ENCODE results near the gene MOB3A.
"Not testable (repeated sequence)": the region's sequence is repeated elsewhere in the genome, so short reads cannot be mapped to it uniquely, and the experiment has no call there.

Gene MOB3A

DNA sequence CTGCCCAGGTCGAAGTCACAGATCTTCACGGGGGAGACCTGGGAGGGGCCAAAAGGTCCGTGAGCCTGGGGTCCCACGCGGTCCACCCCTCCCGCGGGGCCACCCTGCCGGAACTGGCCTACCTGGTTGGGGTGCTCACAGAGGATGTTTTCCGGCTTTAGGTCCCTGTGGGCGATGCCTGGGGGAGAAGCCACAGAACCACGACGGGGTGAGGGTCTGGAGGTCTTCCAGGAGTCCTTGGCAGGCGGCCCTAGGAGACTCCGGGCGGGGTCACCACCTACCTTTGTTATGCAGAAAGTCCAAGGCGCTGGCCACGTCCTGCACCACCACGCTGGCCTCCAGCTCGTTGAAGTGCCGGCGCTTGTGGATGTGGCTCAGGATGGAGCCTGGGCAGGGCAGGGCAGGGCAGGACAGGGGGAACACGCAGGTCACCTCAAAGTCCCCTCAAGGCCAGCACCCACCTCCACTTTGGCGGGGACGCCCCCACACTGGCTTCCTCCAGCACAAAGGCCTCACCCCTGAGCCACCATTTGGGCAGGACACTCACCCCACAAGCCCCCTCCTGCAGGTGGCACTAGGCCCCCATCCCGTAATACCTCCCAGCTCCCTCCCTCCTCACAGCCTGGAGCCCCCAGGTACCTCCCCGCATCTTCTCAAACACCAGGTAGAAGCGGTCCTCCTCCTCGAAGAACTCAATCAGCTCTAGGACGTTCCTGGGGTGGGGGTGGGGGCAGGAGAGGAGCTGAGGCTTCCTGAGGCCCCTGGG, 53.5 kb downstream of the MOB3A start:
- no peak for DNase-seq

DNA sequence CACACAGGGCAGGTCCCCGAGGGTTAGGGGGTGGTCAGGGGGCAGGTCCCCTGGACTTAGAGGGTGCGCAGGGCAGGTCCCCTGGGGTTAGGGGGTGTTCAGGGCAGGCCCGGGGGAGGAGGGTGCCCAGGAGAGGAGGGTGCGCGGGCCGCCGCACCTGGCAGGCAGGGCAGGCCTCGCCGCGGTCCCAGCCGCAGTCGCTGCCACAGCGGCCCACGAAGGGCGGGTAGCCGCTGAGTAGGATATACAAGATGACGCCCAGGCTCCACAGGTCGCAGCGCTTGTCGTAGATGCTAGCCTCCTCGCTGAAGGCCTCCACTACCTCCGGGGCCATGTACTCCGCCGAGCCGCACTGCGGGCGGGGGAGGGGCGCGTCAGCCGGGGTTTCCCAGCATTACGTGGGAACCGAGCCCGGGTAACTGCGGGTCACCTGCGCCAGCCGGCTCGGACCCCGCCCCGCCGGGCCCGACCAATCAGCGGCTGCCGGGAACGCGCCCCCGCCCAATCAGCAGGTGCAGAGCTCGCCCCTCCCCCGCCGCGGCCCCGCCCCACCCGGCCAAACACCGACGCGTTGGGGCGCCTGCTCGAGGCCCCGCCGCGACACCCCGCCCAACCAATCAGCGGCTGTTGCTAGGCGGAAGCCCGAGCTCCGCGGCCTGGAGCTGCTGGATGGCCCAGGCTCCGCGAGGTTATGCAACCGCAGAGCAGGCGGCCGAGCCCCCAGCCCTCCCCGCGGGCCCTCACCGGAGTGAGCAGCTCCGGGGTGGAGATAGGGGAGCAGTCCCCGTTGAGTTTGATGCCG, 54.2 kb downstream of the MOB3A start:
- peak; percentile 97 to 98 for DNase-seq

DNA sequence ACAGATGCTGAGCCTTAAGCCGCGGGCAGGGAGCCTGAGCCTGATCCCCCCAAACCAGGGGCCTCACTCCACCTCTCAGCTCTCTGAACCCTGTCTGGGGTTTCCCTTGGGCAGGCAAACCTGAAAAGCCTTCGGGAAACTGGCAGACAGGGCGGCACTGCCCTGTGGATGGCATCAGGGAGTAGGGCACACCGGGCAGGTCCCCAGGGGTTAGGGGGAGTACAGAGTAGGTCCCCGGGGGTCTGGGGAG, 54.8 kb downstream of the MOB3A start:
- DNase-seq = no peak

DNA sequence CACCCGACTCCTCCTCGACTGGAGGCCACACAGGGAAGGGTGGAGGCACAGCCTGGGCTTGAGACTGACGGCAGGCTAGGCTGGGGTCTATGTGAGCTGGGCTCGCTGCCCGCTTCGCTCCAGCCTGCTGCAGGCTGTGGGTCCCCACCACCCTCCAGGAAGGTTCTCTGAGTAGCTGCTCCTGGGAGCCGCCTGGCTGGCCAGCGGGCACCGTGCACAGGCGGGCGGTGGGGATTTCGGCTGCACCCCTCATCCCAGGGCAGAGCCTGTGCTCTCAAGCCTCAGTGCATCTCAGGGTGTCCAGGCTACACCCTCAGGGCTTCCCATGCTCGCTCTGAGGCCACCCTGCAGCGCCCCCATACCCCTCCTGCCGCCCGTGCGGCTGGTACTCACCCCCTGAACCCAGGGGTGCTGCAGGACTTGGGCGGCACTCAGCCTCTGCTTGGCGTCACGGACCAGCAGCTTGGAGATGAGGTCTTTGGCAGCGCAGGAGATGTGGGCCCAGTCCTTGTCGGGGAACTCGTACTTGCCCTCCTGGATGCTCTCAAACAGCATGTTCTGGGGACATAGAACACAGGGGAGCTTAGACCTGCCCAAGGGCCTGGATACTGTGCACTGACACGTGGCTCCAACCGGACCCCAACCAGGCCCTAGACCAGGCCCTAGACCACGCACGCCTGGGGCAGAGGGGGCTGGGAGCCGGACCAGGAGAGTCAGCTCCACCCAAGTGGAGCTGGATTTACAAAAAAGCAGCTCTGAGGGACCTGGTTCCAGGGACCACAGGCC, 55.3 kb downstream of the MOB3A start:
- no peak for DNase-seq

DNA sequence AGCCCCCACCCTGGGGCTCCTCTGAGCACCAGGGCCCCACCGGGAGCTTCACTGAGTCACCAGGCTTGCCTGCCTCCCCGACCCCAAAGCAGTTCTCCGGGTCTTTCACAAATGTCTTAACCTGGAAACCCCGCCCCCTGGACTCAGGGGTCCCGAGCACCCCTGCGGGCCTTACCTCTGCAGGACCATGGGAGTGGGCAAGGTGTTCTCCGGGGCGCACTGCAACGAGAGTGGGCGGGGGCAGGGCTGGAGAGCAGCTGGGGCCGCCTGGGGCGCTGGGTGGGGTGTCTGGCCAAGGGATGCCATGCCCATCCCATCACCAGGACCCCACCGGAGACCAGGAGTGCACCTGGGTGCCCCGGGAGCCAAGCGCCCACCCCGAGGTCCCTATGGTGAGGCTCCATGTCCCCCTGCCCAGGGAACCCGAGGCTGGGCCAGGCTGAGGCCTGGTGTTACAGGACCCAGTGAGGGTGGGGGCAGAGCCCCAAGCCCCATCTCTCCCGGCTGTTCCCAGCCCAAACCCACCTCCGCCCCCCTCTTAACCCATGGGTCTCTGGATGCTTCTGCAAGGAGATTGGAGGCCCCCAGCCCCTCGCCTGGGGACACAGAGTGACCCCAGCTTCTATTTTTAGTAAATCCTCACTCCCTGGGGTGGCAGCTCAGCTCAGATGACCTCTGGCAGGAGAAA, 56.0 kb downstream of the MOB3A start:
- DNase-seq = no peak

DNA sequence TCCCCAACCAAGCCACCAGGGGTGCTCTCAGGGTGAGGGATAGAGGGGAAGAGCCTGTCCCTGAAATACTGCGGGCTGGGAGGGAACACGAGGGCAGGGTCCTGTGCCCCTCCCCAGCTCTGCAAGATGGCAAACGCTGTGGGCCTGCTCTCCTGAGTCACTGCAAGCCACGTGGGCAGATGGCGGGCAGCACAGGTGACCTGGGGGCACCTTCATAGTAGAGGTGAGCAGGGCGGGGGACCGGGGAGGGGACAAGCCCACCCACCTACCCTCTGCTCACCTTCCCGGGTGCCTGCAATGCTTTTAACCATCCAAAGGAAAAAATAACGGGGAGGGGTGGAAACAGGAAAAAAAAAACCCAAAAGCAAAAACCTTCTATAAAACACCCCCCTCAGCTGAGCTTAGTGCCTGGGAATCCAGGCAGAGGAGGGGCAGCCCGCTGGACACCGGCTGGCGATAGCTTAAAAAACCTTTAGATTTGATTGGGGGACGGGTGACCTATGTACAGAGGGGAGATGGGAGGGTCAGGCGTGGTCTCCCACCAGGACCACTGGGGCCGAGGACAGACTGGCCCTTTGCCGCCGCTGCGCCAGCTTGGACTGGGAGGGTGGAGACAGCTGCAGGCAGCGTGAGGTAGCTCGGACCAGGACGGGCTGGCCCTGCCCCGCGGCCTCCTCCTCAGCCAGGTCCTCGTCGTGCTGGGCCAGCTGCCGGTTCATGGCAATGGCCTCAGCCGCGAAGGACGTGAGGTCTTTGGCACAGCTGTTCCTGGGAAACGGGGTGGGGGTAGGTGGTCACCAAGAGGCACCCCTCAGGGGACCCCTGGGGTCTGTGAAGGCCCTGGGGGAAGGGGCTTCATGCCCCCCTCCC, 56.8 kb downstream of the MOB3A start:
- DNase-seq = no peak

DNA sequence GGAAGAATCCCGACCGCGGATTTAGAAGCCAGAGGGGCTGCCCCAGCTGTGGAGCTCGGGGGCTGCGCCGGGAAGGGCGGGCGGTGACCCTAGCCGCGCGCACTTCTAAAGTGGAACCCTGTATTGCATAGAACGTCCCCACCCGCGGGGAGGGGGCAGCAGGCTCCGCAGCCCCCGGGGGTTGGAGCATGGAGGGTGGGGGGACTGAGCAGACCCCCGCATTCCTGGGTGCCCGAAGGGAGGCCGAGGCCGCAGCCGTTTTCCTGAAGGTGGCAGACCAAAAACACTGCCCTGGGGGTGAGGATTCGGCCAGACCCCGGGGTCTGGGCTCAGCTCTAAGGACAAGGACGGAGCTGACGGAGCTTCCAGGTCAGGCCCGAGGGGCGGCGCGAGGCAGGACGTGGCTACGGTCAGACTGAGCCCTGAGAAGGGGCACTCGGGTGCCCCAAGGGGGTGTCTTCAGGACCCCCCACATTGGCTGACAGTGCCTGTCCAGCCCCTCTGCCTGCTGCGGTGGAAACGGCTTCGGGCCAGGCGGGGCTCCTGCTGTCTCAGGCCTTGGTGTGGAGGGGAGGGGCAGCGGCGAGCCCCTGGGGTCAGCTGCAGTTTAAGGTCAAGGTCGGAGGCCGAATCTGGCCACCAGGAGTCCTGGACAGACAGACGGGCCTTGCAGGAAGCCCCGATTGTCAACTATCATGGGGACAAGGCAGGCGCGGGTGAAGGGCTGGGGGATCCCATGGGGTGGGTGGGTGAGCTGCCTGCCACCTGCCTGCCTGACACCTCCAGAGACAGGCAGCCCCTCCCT, 57.6 kb downstream of the MOB3A start:
- no peak for DNase-seq

DNA sequence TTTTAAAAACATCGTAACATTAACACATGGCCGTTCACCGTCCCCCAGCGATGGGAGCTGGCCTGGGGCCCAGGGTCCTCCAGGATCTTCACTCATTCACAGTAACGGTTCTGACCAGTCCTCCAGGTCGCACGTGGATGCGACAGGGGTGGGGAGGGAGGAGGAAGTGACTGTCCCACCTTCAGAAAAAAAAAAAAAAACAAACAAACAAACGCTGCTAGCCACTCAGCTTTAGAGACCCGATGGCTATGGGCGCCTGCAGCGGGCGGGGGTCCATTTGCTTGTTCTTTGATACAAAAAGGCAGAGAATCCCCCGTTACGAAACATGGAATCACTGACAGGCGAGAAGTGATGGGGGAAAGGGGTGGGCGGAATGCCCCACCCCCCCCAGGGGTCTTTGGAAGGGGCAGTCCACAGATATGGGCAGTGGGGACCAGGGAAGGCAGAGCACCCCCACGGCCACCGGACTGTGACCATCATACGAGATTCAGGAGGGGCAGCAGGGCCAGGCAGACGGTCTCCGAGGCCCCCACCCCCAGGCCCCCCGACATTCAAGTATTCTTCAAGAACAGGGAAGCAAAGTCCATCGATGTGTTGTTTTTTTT, 58.4 kb downstream of the MOB3A start:
- DNase-seq = no peak

DNA sequence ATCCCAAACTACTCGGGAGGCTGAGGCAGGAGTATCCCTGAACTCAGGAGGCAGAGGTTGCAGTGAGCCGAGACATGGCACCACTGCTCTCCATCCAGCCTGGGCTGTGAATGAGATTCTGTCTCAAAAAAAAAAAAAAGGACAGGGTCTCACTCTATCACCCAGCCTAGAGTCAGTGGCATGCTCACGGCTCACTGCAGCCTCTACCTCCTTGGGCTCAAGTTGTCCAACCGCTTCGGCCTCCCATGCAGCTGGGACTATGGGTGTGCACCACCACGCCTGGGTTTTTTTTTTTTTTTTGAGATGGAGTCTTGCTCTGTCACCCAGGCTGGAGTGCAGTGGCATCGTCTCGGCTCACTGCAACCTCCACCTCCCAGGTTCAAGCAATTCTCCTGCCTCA, 59.7 kb downstream of the MOB3A start:
- no peak for DNase-seq

DNA sequence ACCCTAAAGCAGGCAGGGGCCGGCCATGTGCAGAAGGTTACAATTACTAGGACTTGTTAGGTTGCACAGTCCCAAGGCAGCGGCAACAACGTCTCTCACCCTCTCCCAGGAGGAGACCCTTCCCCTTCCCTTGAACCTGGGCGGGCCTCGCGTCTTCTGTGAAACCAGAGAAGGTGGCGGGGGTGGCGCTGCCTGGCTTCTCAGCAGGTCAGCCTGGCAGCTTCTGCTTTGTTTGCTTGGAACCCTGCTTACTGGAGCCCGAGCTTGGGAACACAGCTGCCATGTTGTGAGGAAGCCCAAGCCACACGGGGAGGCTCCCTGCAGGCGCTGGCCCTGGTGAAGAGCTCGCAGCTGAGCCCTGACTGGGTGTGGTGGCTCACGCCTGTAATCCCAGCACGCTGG, 60.5 kb downstream of the MOB3A start:
- no peak for DNase-seq

DNA sequence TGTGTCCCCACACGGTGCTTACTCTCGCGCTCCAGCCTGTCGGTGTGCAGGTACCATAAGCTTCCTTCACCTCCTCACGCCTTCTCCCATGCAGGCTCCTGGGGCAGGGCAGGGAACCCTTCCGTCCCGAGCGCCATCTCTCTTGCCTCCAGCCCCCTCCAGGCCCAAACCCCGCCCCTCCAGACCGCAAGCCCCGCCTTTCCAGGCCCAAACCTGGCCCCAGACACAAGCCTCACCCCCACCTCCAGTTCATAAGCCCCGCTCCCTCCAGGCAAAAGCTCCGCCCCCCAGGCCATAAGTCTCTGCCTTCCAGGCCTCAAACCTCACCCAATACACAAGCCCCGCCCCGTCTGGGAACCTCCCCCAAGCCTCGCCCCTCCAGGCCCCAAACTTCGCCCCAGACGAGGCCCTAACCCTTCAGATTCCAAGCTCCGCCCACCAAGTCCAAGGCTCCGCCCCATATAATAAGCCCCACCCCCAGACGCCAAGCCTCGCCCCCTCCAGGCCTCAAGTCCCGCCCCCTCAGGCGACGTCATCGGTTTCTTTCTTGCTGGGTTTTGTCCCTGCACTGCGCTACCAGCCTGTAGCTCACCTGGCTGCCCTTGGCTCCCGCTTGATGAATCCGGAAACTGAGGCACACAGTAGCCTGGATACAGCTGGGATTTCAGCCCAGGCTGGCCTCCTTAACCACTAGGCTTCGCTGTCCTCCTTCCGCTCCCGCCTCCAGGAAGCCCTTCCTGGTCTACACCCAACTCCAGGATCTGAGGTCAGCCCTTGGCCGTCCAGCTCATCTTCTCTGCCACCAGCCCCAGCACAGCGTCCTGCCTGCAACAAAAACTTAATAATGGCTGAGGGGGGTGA, 61.2 kb downstream of the MOB3A start:
- DNase-seq = no peak

DNA sequence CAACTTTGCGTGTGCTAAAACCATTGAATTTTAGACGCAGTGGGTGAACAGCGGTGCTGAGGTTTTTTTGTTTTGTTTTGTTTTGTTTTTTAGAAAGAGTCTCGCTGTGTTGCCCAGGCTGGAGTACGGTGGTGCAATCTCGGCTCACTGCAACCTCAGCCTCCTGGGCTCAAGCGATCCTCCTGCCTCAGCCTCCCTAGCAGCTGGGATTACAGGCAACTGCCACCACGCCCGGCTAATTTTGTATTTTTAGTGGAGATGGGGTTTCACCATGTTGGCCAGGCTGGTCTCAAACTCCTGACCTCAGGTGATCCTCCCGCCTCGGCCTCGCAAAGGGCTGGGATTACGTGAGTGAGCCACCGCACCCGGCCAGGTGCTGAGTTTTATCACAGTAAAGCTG, 61.9 kb downstream of the MOB3A start:
- DNase-seq = not testable (repeated sequence)

DNA sequence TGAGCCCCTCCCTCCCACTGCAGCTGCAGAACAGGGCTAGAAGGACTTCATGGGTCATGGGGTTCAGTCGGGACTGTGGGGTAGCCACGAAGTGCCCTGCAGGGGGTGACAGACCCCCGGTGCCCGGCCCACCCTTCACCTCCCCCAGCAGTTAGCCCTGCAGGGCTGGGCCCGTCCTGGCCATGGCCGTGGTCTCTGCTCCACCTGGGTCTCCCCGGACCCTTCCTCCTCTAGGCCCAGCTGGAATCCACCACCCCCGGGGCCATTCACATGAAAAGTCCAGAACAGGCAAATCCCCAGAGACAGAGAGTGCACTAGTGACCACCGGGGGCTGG, 62.3 kb downstream of the MOB3A start:
- no peak for DNase-seq

DNA sequence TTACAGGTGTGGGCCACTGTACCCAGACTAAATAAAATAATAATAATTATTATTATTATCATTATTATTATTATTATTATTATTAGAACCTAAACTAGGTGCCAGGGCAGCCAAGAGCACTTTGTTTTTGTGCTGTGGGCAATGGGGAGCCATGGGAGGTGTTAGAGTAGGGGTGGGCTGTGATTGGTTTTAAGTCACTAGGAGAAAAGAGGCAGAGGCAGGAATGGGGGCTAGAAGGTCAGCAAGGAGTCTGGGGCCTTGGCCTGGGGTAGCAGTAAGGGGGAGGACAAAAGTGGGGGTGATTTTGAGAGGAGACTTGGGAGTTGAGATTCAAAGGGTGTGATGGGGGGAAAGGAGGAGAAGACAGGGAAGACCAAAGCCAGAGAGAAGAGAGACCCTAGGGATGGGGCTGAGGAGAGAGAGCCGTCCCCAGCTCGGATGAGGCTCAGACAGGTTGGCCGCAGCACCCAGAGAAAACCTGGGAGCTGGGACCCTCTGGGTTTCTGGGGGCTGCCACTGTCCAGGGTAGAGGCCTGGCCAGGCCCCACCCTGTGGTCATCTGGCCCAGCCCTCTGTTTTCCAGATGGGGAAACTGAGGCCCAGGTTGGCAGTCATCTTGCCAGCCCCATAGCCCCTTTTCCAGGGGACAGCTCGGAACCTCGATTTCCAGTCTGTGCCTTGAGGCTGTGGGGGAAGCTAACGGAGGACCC, 62.9 kb downstream of the MOB3A start:
- DNase-seq = no peak

DNA sequence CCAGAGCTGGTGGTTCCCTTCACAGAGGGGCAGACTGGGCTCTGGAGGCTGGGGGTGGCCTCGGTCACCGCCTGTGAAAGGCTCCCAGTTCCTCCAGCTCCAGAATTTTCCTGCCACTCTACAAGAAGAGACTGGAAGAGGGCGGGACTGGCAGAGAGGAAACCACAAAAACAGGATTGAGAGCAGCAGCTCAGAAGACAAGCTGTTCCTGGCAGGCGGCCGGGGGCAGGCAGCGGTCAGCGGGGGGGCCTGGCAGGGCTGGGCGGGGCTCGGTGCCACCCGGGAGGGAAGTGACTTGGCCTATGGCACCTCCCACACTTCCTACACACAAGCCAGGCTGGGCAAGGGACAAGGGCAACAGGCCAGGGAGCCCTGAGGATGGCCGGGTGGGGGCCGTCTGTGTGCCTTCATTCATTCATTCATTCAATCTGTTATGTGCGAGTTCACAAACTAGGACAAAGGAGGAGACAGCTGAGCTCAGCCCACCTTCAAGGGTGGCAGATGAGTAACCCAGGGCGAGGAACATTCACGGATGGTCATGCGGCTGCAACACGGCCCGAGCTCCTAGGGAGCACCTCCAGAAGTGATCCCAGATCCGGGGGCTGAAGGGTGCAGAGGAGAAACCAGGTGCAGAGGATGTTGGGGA, 63.7 kb downstream of the MOB3A start:
- DNase-seq = peak; percentile 66 to 86

DNA sequence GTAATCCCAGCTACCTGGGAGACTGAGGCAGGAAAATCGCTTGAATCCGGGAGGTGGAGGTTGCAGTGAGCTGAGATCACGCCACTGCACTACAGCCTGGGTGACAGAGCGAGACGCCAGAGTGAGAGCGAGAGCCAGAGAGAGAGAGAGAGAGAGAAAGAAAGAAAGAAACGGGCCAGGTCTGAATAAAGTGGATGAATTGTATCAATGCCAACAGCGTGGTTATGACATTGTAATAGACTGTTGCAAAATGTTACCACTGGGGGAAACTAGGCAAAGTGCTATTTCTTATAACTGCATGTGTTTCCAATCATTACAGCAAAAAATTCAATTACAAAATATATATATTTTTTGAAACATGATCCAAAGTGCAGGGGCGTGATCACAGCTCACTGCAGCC, 68.8 kb downstream of the MOB3A start:
- DNase-seq = no peak

DNA sequence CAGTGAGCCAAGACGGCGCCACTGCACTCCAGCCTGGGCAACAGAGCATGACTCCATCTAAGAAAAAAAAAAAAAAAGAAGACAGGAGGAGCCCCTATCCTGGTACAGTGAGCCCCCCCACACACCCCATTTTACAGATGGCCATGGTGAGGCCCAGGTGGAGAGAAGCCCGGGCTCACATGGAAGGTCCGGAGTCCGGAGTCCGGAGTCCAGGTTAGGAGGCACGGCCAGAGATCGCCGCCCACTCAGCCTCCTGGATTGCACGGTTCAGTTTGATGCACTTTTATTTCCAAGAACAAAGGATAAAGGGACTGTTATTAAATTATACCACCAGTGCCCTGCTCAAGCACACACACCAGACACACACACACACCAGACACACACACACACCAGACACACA, 69.4 kb downstream of the MOB3A start:
- DNase-seq = no peak

DNA sequence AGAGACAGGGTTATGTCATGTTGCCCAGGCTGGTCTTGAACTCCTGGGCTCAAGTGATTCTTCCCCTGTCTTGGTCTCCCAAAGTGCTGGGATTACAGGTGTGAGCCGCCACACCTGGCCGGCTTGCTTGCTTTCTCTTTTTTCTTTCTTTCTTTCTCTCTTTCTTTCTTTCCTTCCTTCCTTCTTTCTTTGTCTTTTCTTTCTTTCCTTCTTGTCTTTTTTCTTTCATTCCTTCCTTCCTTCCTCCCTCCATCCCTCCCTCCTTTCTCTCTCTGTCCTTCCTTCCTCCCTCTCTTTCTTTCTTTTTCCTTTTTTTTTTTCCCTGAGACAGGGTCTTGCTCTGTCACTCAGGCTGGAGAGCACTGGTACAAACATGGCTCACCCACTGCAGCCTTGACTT, 73.8 kb downstream of the MOB3A start:
- DNase-seq = no peak
